ENCODE data around the gene ORM1.

ORM1 gene

DNA sequence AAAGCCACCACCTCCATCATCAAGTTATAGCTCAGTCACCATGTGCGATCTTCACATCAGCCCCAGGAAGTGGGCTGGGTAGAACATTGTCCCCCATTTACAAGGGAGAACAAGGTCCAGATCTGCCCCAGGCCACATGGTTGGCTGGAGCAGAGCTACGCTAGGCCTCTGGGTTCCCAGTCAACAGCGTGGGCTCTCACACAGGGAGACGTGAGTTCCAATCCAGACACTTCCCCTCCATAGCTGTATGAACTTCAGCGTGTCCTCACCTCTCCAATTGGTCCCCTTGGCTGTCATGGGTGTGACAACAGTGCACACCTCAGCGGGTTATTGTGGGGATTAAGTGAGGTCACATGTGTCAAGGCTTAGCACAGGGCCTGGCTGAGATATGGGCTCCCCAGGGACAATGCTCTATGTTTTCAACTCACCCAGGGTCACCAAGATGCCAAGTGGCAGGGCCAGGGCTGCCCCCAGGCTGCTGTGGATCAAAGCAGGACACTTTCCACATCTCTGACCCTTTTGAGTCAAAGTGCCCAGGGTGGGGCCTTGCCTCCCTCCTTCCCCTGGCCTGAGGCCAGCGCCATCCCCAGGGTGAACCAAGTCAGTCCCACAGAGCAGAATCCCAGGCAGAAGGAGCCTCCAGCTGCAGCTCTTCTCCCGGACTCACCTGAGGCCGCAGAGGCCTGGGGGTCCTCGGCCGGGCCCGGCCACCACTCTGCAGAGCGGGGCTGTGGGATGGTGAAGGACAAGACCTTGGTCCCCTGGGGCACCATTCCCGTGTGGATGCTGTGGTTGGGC lies 45.1 kb downstream of the ORM1 start:
- DNase-seq, result no peak

DNA sequence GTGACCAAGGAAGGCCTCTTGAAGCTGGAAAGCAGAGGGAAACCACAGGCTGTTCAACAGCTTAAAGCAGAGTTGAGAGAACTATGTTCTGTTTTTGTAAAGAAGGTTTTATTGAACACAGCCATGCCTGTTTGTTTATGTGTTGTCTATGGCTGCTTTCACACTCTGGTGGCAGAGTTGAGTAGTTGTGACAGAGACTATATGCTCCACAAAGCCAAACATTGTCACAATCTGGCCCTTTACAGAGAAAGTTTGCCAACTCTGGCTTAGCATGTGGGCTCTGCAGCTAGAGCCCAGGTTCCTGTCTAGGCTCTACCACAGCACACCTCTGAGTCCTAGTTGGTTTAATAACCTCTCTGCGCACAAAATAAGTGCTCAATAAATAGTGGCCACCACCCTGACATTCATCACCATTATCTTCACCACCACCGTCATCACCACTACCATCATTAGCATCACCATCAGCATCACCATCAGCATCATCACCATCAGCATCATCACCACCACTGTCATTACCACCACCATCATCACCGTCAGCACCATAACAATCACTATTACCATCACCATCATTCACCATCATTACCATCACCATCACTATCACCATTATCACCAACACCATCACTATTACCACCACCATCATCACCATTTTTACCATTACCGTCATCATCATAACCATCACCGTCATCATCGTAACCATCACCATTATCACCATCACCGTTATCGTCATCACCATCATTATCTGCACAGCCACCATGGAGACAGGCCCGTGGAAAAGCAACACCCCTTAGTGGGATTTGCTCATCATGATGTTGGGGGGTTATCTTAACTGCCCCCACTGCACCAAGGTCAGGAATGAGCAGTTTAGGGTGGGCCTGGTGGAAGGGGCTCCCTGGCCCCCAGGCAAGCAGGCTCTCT lies 46.6 kb downstream of the ORM1 start:
- no peak for DNase-seq

DNA sequence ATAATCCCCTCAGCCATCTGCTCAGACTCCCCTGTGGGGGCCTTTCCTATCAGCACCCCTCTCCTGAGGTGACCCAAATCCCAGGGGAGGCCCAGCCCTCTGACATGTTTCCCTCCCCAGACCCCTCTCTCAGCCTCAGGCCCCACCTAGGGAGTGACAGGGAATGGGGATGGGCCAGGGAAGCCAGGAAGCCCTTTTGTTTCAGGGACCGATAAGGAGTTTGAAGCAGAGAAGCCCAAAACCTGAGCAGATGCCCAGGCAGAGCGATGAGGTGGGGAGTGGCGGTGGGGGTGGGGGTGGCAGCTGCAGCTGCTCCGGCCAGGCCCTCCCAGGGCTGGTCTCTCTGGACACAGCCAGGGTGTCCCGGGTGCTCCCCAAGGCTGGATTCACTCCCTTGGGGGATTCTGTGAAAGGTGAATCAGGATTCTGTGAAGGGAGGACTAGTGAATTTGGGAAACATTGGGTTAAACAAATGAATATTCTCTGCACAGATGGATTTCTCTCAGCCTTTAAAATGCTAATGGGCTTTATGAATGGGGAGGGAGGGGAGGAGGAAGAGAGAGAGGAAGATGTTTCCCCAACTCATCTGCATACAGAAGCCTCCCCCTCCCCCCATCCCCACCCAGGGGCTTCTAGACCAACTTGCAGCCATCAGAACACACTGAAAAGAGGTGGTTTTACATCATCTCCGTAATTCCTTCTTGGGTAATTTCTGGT lies 47.5 kb downstream of the ORM1 start:
- DNase-seq, result no peak

DNA sequence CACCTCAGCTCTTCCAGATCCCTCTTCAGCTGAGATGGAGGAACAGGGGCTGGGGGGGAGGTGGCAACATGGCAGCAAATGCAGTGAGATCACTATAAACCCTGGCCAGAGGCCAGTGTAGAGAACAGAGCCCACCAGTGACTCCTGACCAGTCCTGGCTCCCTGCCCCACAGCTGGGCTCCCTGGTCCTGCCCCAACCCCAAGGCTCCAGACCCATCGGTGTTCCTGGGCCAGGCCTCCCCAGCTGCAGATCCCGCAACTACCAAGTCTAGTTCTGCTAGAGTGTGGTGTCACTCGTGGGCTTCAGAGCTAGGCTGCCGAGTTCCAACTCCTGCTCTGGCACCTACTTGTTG lies 48.0 kb downstream of the ORM1 start:
- no peak for DNase-seq

DNA sequence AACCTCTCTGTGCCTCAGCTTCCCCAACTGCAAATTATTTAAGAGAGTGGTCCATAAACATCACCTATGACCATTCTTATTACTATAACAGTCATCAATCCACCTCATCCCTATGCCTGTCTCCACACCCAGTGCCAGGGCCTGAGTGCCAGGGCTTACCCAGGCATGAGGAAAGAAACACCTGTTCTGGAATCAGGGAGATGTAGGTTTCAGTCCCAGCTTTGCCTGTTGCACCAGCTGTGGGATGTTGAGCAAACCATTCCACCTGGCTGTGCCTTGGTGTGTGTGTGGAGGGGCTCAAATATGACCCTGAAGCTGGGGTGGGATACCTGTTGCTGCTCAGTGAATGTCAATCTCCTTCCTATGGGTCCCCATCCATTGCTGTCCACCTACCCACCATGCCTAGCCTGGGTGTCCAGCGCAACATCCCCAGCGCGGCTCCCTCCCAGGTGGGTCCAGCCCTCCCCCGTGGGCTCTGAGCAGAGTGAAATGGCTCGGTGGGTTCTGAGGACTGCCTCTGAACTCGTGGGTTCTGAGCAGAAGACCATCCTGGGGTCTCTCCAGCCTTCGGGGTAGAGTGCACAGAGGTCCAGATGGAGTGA lies 48.5 kb downstream of the ORM1 start:
- DNase-seq, result no peak

DNA sequence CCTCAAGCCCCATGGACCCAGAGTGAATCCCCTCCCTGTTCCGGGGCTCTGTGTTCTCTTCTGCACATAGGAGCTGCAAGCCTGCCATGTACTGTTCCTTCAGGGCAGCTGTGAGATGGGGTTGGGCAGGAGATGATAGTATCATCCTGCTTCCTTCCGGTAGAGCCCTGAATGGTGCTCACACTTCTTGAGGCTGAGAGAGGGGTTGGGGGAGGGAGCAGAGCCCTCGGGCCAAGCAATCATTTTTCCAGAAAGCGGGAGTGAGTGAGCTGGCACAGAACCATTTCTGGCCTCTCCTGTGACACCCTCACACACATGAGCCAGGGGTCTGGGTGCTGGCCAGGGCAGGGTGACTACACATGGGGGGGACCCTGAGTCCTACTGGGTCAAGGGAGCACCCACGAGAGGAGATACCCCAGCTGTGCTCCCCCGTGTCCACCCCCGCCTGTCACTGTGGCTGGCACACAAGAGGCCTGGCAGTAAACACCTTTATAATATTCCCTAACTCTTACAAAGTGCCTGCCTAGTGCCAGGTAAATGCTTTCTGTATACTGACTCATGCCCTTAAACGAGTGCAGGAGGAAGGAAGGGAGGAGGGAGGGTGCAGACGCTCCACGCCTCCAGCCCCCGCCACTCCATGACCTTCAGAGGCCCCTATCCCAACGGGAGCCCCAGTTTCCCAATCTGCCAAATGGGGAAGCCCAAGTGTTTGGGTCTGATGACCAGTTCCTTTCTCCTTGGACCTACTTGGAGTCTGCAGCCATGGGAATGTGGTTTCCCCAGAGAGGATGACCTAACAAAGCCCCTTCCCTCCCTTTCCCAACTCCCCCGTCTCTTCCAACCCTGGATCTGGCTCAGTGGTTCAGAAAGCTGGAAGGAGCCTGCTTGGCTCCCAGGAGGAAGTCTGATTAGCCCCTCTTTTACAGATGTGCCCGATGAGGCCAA lies 49.3 kb downstream of the ORM1 start:
- DNase-seq, result peak; percentile 48

DNA sequence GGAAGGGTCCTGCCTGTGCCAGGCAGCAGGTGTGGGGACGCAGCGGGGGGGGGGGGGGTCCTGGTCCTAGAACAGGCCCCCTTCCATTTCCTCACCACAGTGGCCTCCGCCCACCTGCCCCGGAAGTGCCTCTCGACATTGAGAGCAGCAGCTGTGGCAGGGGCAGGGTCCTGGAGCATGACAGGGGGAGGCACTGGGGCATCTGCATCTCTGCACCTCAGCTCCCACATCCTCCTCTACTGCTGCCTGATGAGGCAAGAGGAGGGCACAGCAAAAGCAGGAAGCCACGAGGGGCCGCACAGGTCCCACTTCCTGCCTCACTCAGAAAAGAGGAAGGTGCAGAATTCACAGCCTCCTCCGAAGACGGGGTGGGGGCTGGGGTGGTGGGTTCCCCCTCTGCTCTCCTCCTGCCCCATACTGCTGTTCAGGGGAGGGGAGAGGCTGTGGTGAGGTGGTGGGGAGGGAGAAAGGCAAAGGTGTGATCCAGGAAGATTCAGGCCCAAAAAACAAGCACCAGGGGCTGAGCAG lies 50.1 kb downstream of the ORM1 start:
- DNase-seq, result peak; percentile 78

DNA sequence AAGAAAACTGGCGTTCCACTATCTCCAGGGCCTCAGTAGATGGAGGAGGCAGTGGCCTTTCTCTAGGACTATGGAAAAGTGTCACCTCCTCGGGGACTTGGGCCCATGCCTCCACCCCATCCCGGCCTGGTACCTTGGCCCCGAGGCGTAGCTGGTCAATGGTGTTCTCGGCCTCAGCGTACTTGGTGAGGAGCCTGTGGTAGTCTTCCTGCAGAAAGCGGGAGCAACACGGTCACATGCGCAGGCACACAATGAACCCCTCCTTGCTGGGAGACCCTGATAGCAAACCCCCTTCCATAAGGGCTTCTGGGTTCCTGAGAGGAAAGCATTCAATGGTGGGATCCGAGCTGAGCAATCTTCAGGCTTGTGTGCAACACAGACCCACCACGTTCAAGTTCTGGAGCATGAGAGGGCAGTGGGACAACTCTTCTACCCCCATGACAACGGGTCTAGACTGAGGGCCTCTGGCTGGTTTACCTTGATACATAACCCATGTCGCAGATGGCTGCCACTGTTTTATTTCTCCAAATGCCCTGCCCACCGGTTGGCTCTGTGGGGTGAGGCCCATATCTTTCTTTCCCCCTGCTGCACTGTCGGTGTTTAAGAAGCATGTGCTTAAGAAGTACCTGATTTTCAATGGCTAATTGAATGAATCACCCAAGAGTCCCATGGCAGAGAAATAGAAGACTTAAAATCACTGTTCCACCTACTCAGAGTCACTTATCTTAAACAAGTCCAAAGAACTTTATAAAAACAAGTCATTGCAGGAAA lies 51.2 kb downstream of the ORM1 start:
- DNase-seq, result no peak

DNA sequence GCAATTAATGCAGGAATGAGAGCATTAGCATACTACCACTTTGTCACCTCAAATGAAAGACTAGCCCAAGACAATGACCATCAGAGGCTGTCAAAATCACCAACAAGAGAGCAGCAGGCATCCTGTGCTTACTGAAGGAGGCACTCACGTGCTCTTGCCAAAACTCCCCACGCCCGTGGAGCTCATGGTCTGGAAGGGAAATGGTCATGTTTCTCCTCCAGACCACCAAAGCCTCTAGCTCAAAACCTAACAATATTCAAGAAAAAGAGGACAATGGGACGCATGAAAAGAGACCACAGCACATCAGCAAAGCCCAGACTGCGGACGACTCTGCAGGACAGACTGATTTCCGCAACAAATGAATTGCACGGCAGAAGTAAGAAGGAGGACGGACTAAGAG lies 52.0 kb downstream of the ORM1 start:
- no peak for DNase-seq

DNA sequence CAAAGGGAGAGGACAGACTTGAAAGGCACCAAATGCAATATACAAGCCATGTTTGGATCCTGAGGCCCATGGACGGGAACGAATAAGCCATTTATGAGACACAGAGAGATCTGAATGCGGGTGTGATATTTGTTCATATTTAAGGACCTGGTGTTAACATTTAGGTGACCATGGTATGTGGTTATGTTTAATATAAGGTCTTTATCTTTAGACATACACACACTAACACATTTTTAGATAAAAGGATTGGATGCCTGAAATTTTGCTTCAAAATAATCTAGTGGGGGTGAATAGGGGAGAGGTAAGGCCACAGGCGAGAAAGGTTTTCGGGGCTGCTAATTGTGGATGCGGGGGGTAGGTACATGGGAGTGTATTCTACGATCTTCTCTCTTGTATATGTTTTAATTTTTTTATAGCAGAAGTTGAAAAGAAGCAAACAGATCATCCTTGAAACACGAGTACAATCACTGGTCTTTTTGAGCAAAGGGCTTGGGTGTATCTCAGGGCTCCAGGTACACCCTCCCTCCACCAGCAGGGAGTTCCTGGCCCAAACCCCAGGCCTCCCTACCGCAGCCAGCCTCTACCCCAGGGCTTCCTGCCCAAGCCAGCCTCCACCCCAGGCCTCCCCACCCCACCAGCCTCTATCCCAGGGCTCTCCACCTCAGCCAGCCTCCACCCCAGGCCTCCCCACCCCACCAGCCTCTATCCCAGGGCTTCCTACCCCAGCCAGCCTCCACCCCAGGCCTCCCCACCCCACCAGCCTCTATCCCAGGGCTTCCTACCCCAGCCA lies 52.7 kb downstream of the ORM1 start:
- DNase-seq, result no peak
